HG03159 (cell line): ENCODE measurements around the gene UBE3D.
"Not testable (repeated sequence)": the region's sequence is repeated elsewhere in the genome, so short reads cannot be mapped to it uniquely, and the experiment has no call there.

Experiments
- ATAC-seq: cut with Tn5 transposase; IDR thresholded peaks from one replicate; pipeline ENCODE4 v1.9.1; 2021; ENCODE audit warnings: mild to moderate bottlenecking, moderate library complexity; ENCODE audit not compliant: unreplicated experiment

UBE3D gene

GRCh38 chr6:83057705-83058321 lies 7.8 kb downstream of the UBE3D start:
- ATAC-seq, result peak; percentile 84

DNA sequence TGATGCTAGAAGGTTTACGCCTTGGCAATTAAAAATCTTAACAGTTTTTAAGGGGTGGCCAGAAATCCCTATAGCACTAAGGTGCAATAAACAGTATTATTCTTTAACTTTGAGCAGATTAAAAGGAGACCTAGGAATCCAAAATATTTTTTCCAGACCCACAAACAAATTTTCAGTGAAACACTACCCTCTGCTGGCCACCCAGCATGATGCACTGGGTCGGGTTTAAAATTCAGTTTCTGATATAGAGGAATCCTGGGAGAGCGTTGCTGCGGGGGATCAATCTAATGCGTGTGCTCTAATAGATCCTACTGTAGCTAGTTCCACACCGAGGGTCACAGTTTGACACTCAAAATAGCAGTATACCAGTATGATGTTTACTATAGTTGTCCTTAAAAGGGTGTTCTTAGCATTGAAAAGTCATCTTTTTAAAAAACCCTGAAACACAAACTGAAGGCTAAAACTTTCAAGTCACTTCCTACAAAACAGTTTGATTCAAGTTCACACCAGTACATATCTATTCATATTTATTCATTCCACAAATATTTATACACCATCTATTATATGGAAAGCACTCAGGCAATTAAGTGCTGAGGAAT lies 10.2 kb downstream of the UBE3D start:
- ATAC-seq, result peak; percentile 62

- no peak for ATAC-seq
These were observed 12.0 kb downstream of the UBE3D start for GRCh38 chr6:83053678-83054077.

DNA sequence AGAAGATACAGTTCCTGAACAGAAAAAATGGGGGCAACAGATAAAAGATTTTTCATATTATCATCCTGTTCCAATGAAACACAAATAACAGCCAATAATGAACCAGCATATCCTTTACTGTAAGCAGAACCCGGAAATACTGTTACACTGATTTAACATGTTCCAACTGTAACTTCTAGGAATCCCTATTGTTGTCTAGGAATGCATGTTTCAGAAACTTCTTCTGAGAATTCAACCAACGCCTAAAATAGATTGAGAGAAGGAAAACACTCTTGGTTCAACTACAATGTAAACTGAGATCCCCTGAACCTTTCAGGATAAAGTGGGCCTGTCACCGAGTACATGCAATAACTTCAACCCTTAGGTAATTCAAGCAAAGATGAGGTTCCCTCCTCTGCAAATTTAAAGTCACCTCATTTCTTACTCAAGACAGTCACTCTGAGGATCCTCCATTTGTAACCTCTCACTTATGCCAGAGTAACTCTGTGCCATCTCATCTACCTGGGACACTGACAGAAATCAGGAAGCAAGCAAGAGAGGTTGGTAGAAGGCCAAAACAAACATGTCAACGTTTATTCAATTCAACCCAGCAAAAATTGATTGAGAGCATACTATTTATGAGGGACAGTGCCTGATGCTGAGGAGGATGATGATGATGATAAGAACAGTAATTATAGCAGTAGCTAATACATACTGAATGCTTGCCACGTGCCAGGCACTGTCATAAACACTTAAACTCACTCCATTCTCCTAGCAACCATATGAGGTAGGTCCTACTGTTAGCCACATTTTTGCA lies 14.1 kb downstream of the UBE3D start:
- ATAC-seq, result no peak

- ATAC-seq, result no peak
These were observed 18.4 kb downstream of the UBE3D start for GRCh38 chr6:83047065-83047754.

- no peak for ATAC-seq
These were observed 21.4 kb downstream of the UBE3D start for GRCh38 chr6:83044091-83044768.

DNA sequence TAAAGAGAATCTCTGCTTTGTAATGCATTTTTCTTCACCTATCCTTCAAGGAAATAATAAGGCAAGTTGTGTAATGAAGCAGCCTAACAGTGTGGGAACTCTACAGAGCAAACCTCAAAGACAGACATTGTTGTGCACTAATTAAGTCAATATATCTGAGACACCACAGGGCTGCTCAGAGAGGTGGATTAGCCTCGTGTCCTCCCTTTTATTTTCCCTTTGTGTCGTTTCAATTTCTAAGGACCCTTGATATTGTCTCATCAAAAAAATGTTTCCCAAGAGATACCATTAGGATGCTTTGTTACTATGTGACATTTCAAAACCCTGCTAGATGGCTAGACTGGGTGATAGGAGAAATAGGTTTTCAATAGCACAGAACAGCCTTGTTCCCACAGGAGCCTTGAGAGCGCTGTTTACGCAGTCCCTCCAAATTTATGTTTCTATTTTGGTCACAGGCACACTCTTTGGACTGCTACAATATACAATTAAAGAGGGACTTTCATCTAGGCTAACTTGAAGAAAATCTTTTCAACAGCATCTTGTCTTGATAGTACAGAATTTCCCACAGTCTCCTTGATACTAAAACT lies 23.1 kb downstream of the UBE3D start:
- ATAC-seq, result no peak

DNA sequence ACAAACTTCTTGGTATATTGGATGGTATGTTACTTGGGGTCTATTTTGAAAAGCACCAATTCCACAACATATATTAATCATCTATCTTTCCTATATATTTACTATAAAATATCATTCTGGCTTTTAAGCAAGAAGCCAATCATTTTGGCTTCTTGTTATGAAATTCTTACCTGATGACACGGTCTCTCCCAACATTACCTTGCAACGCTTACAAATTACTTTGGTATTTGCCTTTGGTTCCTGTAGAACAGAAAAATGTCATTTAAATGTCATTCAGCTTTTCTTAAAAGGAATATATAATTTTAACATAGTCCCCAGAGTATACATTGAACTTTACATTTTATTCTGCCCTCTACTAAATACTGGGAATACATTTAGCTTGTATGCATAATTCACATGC lies 27.4 kb downstream of the UBE3D start:
- no peak for ATAC-seq

- ATAC-seq, result no peak
These were observed 34.0 kb downstream of the UBE3D start for GRCh38 chr6:83031689-83032088.

DNA sequence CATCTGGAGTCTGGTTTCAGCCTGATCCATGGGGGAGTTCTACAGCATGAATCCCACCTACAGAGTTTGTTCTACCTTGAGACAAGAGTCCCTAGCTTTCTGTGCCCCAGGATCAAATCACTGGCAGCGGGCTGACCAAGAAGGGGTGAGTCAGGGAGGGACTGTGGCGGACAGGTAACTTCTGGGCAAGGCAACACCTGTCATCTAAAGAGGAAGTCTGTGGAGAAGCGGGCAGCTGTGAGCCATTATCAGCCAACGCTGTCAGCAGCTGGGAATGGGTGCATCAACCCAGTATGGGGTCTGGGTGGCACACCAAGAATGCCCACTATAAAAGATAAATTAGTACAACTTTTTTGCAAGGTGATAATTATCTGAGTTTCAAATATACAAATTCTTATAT lies 45.9 kb downstream of the UBE3D start:
- ATAC-seq, result no peak

- ATAC-seq, result not testable (repeated sequence)
These were observed 54.5 kb downstream of the UBE3D start for GRCh38 chr6:83011131-83011530.

- no peak for ATAC-seq
These were observed 57.0 kb downstream of the UBE3D start for GRCh38 chr6:83008626-83009025.

DNA sequence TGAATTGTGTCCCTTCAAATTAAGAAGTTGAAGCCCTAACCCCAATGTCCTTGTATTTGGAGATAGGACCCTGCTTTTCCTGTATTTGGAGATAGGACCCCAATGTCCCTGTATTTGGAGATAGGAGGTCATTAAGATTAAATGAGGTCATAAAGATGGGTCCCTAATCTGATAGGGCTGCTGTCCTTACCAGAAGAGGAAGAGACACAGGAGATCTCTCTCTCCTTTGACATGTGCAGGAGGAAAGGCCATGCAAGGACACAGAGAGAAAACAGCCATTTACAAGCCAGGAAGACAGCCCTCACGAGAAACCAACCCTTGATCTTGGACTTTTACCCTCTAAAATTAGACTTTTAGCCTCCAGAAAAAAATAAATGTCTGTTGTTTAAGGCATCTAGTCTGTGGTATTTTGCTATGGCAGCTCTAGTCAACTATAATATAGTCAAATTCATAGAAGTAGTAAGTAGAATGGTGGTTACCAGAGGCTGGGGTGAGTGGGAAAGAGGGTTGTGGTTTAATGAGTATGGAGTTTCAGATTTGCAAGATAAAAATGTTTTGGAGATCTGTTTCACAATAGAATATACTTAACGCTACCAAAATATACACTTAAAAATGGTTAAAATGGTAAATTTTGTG lies 59.3 kb downstream of the UBE3D start:
- ATAC-seq, result no peak

DNA sequence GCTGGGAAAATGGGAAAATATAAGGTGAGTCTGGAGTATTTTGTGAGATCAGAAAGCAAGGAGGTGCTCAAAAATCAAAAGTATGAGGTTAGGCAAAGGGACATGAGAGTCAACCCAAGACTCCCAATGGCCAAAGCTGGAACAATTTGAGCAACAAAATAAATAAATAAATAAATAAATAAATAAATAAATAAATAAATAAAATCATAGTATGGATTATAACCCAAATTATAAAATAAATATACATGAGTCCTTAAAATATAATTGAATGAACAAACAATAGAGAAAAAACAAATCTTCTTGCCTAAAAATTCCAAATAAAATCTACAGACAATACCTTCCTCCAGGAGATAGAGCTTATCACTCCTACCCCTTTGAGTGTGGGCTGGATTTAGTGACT lies 69.5 kb downstream of the UBE3D start:
- ATAC-seq, result no peak

DNA sequence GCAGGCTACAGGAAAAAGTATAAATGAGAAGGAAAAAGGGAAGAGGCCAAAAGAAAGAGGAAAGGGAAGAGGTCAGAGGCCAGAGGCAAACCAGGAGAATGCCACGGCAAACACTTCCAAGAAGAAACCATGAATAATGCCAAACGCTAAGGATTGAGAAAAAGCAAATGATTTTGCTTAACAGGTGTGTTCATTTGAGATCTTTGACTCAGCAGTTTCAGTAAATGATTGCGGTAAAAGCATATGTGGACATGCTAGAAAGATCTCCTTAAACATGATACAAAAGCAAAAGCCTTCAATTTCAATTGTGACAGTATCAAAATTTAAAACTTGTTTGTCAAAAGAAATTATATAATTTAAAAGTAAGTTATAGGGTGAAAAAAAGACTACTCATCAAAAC lies 70.6 kb downstream of the UBE3D start:
- no peak for ATAC-seq

DNA sequence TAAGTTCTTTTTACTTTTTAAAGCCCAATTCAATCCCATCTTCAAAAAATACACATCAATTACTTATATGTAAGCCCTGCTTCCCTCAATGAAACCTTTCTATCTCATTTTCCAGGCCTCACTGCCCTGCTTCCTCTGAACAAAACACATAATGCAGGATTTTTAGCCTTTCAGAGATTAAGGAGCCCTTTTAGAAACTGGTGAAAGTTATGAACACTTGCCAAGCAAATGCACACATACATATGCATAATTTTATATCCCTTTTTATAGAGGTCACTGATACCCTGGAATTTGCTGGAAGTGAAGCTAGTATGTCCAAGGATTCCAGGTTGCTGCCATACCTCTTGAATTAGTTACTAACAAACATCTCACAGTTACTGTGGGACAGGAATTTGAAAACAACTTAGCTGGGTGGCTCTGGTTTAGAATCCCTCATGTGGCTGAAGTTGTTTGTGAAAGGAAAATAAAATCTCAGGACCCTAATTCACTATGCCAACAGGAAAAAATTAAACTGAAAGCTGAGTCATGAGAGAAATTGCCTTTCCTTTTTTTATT lies 75.8 kb downstream of the UBE3D start:
- no peak for ATAC-seq

DNA sequence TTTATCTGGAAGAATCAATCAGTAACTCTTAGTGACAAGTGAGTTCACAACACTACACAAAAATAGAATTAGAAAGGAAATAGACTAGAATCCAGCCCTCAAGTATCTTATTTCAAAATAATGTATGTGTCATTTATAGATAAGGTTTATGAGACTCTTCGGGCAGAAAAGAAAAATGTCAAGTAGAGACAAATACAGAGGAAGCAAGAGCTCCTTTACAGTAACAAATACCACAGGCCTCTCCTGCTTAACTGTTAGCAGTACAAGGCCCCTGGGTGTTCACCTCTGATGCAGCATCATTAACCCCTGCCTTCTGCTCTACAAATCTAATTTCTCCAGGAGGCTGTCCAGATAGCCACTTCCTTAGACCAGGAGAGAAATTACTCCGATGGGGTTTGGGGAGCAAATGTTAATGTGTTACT lies 76.7 kb downstream of the UBE3D start:
- no peak for ATAC-seq

DNA sequence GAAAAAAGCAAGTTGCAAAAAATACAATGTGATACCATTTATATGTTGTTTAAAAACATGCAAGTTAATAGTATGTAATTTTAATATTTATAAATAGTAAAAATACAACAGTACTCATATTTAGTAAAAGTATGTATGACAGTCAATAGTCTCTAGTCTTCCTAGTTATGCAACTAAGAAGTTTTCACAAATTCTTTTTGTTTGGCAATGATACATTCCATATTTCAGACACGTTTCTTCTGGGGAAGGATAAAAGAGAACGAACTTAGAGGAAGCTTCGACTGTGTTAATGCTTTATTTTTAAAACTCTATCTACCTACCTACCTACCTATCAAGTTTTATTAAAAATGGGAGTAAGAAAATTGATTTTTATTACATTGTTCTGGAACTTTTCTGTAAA lies 77.7 kb downstream of the UBE3D start:
- no peak for ATAC-seq

- ATAC-seq, result no peak
These were observed 78.2 kb downstream of the UBE3D start for GRCh38 chr6:82987416-82987815.

GRCh38 chr6:82984720-82985119 lies 80.9 kb downstream of the UBE3D start:
- ATAC-seq, result no peak
